ENCODE results near the gene S100B. TPM values are rescaled to one million over a fixed set of nuclear protein-coding genes. Genes with fewer than 3 reads are reported as not detected.

The S100B gene
- total and polyA plus RNA-seq, 4 donors: 0.79 to 1.4 (median 1.1) TPM

DNA sequence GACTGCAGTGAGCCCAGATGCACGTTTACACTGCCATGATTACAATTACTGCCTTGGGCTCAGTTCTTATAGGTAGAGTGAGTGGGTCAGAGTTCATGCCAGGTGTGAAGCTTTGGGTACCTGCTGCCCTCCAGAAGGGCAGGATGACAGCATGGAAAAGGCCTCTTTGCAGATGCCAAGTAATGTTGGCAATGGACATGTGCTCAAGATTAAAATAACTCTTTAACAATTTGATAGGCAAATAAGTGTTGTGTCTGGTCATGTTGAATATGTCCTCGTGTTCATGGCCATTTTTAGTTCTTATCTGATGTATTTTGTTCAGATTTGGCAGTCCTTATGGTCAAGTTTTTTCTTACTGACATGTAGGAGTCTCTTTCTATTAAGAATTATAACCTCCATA, 34.8 kb downstream of the S100B start:
- Histone ChIP-seq H3K4me3 (ENCODE audit: low read depth in 1 of 3, low read length in 3 of 3) (no peak overlapping the region), H3K9ac (ENCODE audit: low read depth in 1 of 2, low read length in 2 of 2) (no peak overlapping the region), H3K27me3 (ENCODE audit: control insufficient read depth in 4 of 4, insufficient read depth in 4 of 4, low read length in 3 of 4) (no peaks in the 10 kb centered on the region), H3K36me3 (ENCODE audit: control insufficient read depth in 4 of 4, insufficient read depth in 3 of 4, low read depth in 1 of 4, low read length in 3 of 4) (peaks cover 6 to 57% (median 32%) of the 10 kb centered on the region in 4 donors), H3K9me3 (ENCODE audit: control insufficient read depth in 4 of 4, low read length in 3 of 4) (no peaks in the 10 kb centered on the region), H3K4me1 (ENCODE audit: control insufficient read depth in 4 of 4, insufficient read depth in 4 of 4, low read length in 3 of 4) (no peaks in the 10 kb centered on the region), H3K27ac (ENCODE audit: low read depth in 1 of 2, low read length in 2 of 2) (no peak overlapping the region)
- no peak for DNase-seq (ENCODE audit: low spot score)
- TF ChIP-seq NR2F2 (IDR thresholded peaks at IDR 0.05): no peak
- TF ChIP-seq HNF4A (conservative IDR thresholded peaks at IDR 0.05): no peak
- TF ChIP-seq FOXA2 (IDR thresholded peaks at IDR 0.05): no peak
- no peak for TF ChIP-seq JUND (IDR thresholded peaks at IDR 0.05)
- TF ChIP-seq RAD21 (IDR thresholded peaks at IDR 0.05): no peak
- WGBS: 91% methylated on average over 2 of the region's 2 CpGs

DNA sequence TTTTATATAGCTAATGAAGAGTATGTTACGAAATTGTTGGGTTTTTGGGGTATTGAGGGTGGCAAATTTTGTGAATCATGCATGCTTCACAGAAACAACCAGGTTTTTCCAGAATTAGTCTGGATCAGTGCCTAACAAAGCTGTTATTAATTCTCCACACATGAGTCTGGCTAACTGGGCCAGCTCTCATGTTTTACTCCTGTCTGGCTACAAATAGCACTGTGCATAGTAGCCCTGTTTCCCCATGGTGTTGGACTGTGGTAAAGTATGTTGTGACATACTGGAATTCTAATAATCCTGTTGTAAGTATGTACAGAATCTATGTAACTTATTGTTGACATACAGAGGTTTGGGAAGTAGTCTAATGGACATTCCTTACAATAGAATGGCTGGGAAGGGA, 35.8 kb downstream of the S100B start:
- no peak for DNase-seq (ENCODE audit: low spot score)
- Histone ChIP-seq H3K27ac (ENCODE audit: low read depth in 1 of 2, low read length in 2 of 2) (no peak overlapping the region), H3K9ac (ENCODE audit: low read depth in 1 of 2, low read length in 2 of 2) (no peak overlapping the region), H3K27me3 (ENCODE audit: control insufficient read depth in 4 of 4, insufficient read depth in 4 of 4, low read length in 3 of 4) (no peaks in the 10 kb centered on the region), H3K36me3 (ENCODE audit: control insufficient read depth in 4 of 4, insufficient read depth in 3 of 4, low read depth in 1 of 4, low read length in 3 of 4) (peaks cover 7 to 67% (median 39%) of the 10 kb centered on the region in 4 donors), H3K4me1 (ENCODE audit: control insufficient read depth in 4 of 4, insufficient read depth in 4 of 4, low read length in 3 of 4) (no peaks in the 10 kb centered on the region), H3K4me3 (ENCODE audit: low read depth in 1 of 3, low read length in 3 of 3) (no peak overlapping the region), H3K9me3 (ENCODE audit: control insufficient read depth in 4 of 4, low read length in 3 of 4) (no peaks in the 10 kb centered on the region)
- 97% methylated on average over 1 of the region's 1 CpG for WGBS
- TF ChIP-seq EGR1 (IDR thresholded peaks at IDR 0.05; ENCODE audit: low read depth in 2 of 2) (no peak), FOXA2 (IDR thresholded peaks at IDR 0.05) (no peak), HNF4A (conservative IDR thresholded peaks at IDR 0.05) (no peak), FOXA1 (IDR thresholded peaks at IDR 0.05) (no peak), NR2F2 (IDR thresholded peaks at IDR 0.05) (no peak), SP1 (IDR thresholded peaks at IDR 0.05) (no peak)

DNA sequence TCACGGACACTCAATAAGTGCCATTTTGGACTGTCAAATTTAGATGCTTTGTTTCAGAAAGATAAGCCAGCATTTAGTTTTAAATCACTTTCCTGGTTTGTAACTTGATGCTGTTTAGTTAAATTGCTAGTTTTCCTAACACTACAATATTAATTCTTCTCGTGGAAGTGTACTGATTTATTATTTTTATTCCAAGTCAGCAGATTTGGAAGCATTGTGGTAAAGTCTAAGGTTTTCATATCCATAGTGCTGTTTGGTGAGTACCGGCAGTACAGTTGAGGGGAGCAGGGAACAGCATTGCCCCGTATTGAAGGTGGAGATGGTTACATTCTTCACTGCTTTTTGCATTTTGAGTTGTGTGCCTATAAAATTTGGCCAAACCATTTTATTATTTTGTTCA, 36.3 kb downstream of the S100B start:
- peaks cover 7 to 72% (median 40%) of the 10 kb centered on the region in 4 donors for H3K36me3 ChIP-seq (ENCODE audit: control insufficient read depth in 4 of 4, insufficient read depth in 3 of 4, low read depth in 1 of 4, low read length in 3 of 4)

More for the DNA sequence above, 36.3 kb downstream of the S100B start:
- Histone ChIP-seq H3K27me3 (ENCODE audit: control insufficient read depth in 4 of 4, insufficient read depth in 4 of 4, low read length in 3 of 4) (no peaks in the 10 kb centered on the region), H3K9ac (ENCODE audit: low read depth in 1 of 2, low read length in 2 of 2) (no peak overlapping the region), H3K4me1 (ENCODE audit: control insufficient read depth in 4 of 4, insufficient read depth in 4 of 4, low read length in 3 of 4) (no peaks in the 10 kb centered on the region), H3K27ac (ENCODE audit: low read depth in 1 of 2, low read length in 2 of 2) (no peak overlapping the region), H3K9me3 (ENCODE audit: control insufficient read depth in 4 of 4, low read length in 3 of 4) (no peaks in the 10 kb centered on the region), H3K4me3 (ENCODE audit: low read depth in 1 of 3, low read length in 3 of 3) (no peak overlapping the region)
- TF ChIP-seq GABPA (IDR thresholded peaks at IDR 0.05 in 1 of 2, conservative IDR thresholded peaks at IDR 0.05 in 1 of 2) (no peak), EGR1 (IDR thresholded peaks at IDR 0.05; ENCODE audit: low read depth in 2 of 2) (no peak), HNF4A (conservative IDR thresholded peaks at IDR 0.05) (no peak), NR2F2 (IDR thresholded peaks at IDR 0.05) (no peak), MAX (IDR thresholded peaks at IDR 0.05) (no peak), JUND (IDR thresholded peaks at IDR 0.05) (no peak)
- TF ChIP-seq, protein P1, sequence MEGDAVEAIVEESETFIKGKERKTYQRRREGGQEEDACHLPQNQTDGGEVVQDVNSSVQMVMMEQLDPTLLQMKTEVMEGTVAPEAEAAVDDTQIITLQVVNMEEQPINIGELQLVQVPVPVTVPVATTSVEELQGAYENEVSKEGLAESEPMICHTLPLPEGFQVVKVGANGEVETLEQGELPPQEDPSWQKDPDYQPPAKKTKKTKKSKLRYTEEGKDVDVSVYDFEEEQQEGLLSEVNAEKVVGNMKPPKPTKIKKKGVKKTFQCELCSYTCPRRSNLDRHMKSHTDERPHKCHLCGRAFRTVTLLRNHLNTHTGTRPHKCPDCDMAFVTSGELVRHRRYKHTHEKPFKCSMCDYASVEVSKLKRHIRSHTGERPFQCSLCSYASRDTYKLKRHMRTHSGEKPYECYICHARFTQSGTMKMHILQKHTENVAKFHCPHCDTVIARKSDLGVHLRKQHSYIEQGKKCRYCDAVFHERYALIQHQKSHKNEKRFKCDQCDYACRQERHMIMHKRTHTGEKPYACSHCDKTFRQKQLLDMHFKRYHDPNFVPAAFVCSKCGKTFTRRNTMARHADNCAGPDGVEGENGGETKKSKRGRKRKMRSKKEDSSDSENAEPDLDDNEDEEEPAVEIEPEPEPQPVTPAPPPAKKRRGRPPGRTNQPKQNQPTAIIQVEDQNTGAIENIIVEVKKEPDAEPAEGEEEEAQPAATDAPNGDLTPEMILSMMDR (IDR thresholded peaks at IDR 0.05; ENCODE audit: low read depth, low read length, missing input control): no peak
- TF ChIP-seq, protein P2, sequence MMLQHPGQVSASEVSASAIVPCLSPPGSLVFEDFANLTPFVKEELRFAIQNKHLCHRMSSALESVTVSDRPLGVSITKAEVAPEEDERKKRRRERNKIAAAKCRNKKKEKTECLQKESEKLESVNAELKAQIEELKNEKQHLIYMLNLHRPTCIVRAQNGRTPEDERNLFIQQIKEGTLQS (IDR thresholded peaks at IDR 0.05): no peak
- TF ChIP-seq, protein P3, sequence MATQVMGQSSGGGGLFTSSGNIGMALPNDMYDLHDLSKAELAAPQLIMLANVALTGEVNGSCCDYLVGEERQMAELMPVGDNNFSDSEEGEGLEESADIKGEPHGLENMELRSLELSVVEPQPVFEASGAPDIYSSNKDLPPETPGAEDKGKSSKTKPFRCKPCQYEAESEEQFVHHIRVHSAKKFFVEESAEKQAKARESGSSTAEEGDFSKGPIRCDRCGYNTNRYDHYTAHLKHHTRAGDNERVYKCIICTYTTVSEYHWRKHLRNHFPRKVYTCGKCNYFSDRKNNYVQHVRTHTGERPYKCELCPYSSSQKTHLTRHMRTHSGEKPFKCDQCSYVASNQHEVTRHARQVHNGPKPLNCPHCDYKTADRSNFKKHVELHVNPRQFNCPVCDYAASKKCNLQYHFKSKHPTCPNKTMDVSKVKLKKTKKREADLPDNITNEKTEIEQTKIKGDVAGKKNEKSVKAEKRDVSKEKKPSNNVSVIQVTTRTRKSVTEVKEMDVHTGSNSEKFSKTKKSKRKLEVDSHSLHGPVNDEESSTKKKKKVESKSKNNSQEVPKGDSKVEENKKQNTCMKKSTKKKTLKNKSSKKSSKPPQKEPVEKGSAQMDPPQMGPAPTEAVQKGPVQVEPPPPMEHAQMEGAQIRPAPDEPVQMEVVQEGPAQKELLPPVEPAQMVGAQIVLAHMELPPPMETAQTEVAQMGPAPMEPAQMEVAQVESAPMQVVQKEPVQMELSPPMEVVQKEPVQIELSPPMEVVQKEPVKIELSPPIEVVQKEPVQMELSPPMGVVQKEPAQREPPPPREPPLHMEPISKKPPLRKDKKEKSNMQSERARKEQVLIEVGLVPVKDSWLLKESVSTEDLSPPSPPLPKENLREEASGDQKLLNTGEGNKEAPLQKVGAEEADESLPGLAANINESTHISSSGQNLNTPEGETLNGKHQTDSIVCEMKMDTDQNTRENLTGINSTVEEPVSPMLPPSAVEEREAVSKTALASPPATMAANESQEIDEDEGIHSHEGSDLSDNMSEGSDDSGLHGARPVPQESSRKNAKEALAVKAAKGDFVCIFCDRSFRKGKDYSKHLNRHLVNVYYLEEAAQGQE (IDR thresholded peaks at IDR 0.05): no peak
- TF ChIP-seq, protein P4, sequence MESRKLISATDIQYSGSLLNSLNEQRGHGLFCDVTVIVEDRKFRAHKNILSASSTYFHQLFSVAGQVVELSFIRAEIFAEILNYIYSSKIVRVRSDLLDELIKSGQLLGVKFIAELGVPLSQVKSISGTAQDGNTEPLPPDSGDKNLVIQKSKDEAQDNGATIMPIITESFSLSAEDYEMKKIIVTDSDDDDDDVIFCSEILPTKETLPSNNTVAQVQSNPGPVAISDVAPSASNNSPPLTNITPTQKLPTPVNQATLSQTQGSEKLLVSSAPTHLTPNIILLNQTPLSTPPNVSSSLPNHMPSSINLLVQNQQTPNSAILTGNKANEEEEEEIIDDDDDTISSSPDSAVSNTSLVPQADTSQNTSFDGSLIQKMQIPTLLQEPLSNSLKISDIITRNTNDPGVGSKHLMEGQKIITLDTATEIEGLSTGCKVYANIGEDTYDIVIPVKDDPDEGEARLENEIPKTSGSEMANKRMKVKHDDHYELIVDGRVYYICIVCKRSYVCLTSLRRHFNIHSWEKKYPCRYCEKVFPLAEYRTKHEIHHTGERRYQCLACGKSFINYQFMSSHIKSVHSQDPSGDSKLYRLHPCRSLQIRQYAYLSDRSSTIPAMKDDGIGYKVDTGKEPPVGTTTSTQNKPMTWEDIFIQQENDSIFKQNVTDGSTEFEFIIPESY (IDR thresholded peaks at IDR 0.05): no peak
- DNase-seq (ENCODE audit: low spot score): no peak
- WGBS: 96% methylated on average over 4 of the region's 4 CpGs
